H1 (cell line): Measurements from ENCODE around the gene WDR90. TPM values are rescaled to one million over a fixed set of nuclear protein-coding genes. Genes with fewer than 3 reads are reported as not detected.

Experiments
- CTCF ChIA-PET: fragments of 300-600 bp; sonication (Branson Sonifier 250); formaldehyde crosslinking; loops from one replicate; lab custom pipeline; 2021; ENCODE audit not compliant: partially characterized antibody; lab: Charles Lee
- POLR2A ChIA-PET: fragments of 300-600 bp; sonication (Branson Sonifier 250); formaldehyde crosslinking; loops from one replicate; lab custom pipeline; 2021; ENCODE audit warnings: inconsistent platforms; ENCODE audit not compliant: partially characterized antibody; lab: Charles Lee
- DNase-seq, 2 experiments: peaks; one replicate each; pipeline versions ENCODE4 v3.0.0 to v3.0.0-alpha.2; 2010 to 2022; ENCODE audit warnings: low spot score in 2 of 2, low read depth in 1 of 2, mixed read lengths in 1 of 2
- FAIRE-seq: peaks from 2 replicates; lab custom pipeline; 2011; peaks lifted over from hg19 to GRCh38; lab: Jason Lieb, UNC
- H2AFZ ChIP-seq: 2 replicates; pipeline ENCODE4 v1.8.1; 2012; ENCODE audit warnings: low read length, inconsistent platforms
- H2AK5ac ChIP-seq: 2 replicates; pipeline ENCODE4 v1.6.1; 2013; ENCODE audit warnings: low read depth, low read length
- H2BK120ac ChIP-seq: replicated peaks from 2 replicates; pipeline ENCODE3; 2013; ENCODE audit warnings: low read depth, low read length, inconsistent platforms
- H2BK12ac ChIP-seq: 2 replicates; pipeline ENCODE4 v1.6.1; 2013; ENCODE audit warnings: low read depth, low read length
- H2BK15ac ChIP-seq: 2 replicates; pipeline ENCODE4 v1.6.1; 2013; ENCODE audit warnings: low read length
- H2BK20ac ChIP-seq: 2 replicates; pipeline ENCODE4 v1.6.1; 2013; ENCODE audit warnings: low read length
- H2BK5ac ChIP-seq: 2 replicates; pipeline ENCODE4 v1.6.1; 2013; ENCODE audit warnings: low read depth, low read length
- H3K14ac ChIP-seq: 2 replicates; pipeline ENCODE4 v1.6.1; 2013; ENCODE audit warnings: inconsistent platforms; ENCODE audit not compliant: insufficient read length
- H3K18ac ChIP-seq: 2 replicates; pipeline ENCODE4 v1.6.1; 2013; ENCODE audit warnings: low read length; ENCODE audit errors: extremely low read depth
- H3K23ac ChIP-seq: 2 replicates; pipeline ENCODE4 v1.6.1; 2013; ENCODE audit warnings: inconsistent platforms; ENCODE audit not compliant: insufficient read length
- H3K23me2 ChIP-seq: 2 replicates; pipeline ENCODE4 v1.6.1; 2013; ENCODE audit warnings: low read depth, low read length
- H3K27ac ChIP-seq: 2 replicates; pipeline ENCODE4 v1.6.1; 2011; ENCODE audit warnings: low read depth, low read length, inconsistent platforms
- H3K27me3 ChIP-seq, 4 experiments: replicated peaks in 1 of 4; 1 replicate in 1 of 4; 2 replicates in 3 of 4; pipeline versions ENCODE4 v1.6.1 to v1.8.1; 2011 to 2013; ENCODE audit warnings: low read length in 3 of 4, mild to moderate bottlenecking in 3 of 4, inconsistent platforms in 2 of 4, mixed read lengths in 2 of 4, moderate library complexity in 1 of 4; ENCODE audit not compliant: control insufficient read depth in 3 of 4, insufficient read depth in 3 of 4; ENCODE audit errors: extremely low read depth in 1 of 4
- H3K36me3 ChIP-seq, 4 experiments: 2 replicates each; pipeline versions ENCODE4 v1.6.1 to v1.8.1; 2011 to 2013; ENCODE audit warnings: mild to moderate bottlenecking in 4 of 4, low read length in 3 of 4, moderate library complexity in 2 of 4, control low read depth in 1 of 4, inconsistent platforms in 1 of 4; ENCODE audit not compliant: insufficient read depth in 4 of 4, control insufficient read depth in 2 of 4
- H3K4ac ChIP-seq: replicated peaks from 2 replicates; pipeline ENCODE3; 2013; ENCODE audit warnings: low read length, low read depth, mixed read lengths, inconsistent platforms; ENCODE audit not compliant: insufficient read length
- H3K4me1 ChIP-seq, 4 experiments: replicated peaks in 1 of 4; 1 replicate in 1 of 4; 2 replicates in 3 of 4; pipeline versions ENCODE4 v1.6.1 to v1.8.1; 2011 to 2013; ENCODE audit warnings: low read length in 3 of 4, inconsistent platforms in 2 of 4, mixed read lengths in 1 of 4; ENCODE audit not compliant: insufficient read depth in 4 of 4, control insufficient read depth in 3 of 4
- H3K4me2 ChIP-seq, 2 experiments: 2 replicates each; pipeline versions ENCODE4 v1.6.1 to v1.8.1; 2011 to 2013; ENCODE audit warnings: low read depth in 2 of 2, low read length in 2 of 2, control low read depth in 1 of 2, inconsistent platforms in 1 of 2, mild to moderate bottlenecking in 1 of 2; ENCODE audit not compliant: insufficient read depth in 1 of 2
- H3K4me3 ChIP-seq, 4 experiments: fragments of 200-600, 300-600 bp in 1 of 4; sonication (generic), shearing (Covaris generic), sonication (Bioruptor Twin) in 1 of 4; 2 replicates each; pipeline versions ENCODE4 v1.5.1 to v1.8.1; 2011 to 2016; ENCODE audit warnings: low read length in 4 of 4, low read depth in 3 of 4, control low read depth in 2 of 4, inconsistent platforms in 2 of 4, mild to moderate bottlenecking in 2 of 4, mixed read lengths in 1 of 4, moderate library complexity in 1 of 4; ENCODE audit not compliant: insufficient read depth in 2 of 4; ENCODE audit errors: extremely low read depth in 1 of 4
- H3K56ac ChIP-seq: replicated peaks from 2 replicates; pipeline ENCODE3; 2013; ENCODE audit warnings: low read depth, mild to moderate bottlenecking, mixed read lengths, low read length, inconsistent platforms; ENCODE audit not compliant: insufficient read length
- H3K79me1 ChIP-seq: 2 replicates; pipeline ENCODE4 v1.6.1; 2013; ENCODE audit warnings: low read depth, low read length, control low read depth
- H3K79me2 ChIP-seq, 2 experiments: 2 replicates each; pipeline versions ENCODE4 v1.6.1 to v1.8.1; 2012 to 2013; ENCODE audit warnings: low read length in 2 of 2, mild to moderate bottlenecking in 2 of 2, inconsistent platforms in 1 of 2; ENCODE audit not compliant: insufficient read depth in 2 of 2, control insufficient read depth in 1 of 2
- H3K9ac ChIP-seq, 4 experiments: replicated peaks in 1 of 4; 1 replicate in 1 of 4; 2 replicates in 3 of 4; pipeline versions ENCODE4 v1.6.1 to v1.8.1; 2011 to 2013; ENCODE audit warnings: low read depth in 3 of 4, low read length in 3 of 4, control low read depth in 2 of 4, mild to moderate bottlenecking in 2 of 4, moderate library complexity in 2 of 4, inconsistent platforms in 1 of 4; ENCODE audit errors: extremely low read depth in 1 of 4
- H3K9me3 ChIP-seq, 2 experiments: 2 replicates each; pipeline versions ENCODE4 v1.6.1 to v1.8.1; 2012 to 2013; ENCODE audit warnings: mild to moderate bottlenecking in 2 of 2, moderate library complexity in 2 of 2, control low read depth in 1 of 2, inconsistent platforms in 1 of 2, low read depth in 1 of 2, low read length in 1 of 2, mixed read lengths in 1 of 2; ENCODE audit not compliant: insufficient read depth in 2 of 2
- H4K20me1 ChIP-seq, 2 experiments: replicated peaks in 1 of 2; 2 replicates each; pipeline versions ENCODE3 to v1.8.1; 2011 to 2013; ENCODE audit warnings: inconsistent platforms in 2 of 2, low read length in 2 of 2, mild to moderate bottlenecking in 1 of 2; ENCODE audit not compliant: insufficient read depth in 2 of 2, control insufficient read depth in 1 of 2
- H4K5ac ChIP-seq: 2 replicates; pipeline ENCODE4 v1.6.1; 2013; ENCODE audit warnings: low read length, low read depth, mixed read lengths, inconsistent platforms; ENCODE audit not compliant: insufficient read length
- H4K8ac ChIP-seq: 2 replicates; pipeline ENCODE4 v1.8.0; 2013; ENCODE audit warnings: mild to moderate bottlenecking, moderate library complexity, low read length, inconsistent platforms; ENCODE audit not compliant: insufficient read depth; ENCODE audit errors: extremely low read depth
- H4K91ac ChIP-seq: replicated peaks from 2 replicates; pipeline ENCODE3; 2013; ENCODE audit warnings: low read length, mixed read lengths, inconsistent platforms; ENCODE audit not compliant: insufficient read length
- ASH2L ChIP-seq: fragments of 200-600, 300-600 bp; sonication (generic); IDR thresholded peaks from one replicate; pipeline ENCODE4 v1.7.1; 2017; ENCODE audit warnings: low read length
- BACH1 ChIP-seq: IDR thresholded peaks from 2 replicates; pipeline ENCODE4 v1.6.1; 2012; ENCODE audit warnings: low read length, improper control_type of control experiment
- EGR1 ChIP-seq: IDR thresholded peaks from 2 replicates; pipeline ENCODE4 v1.6.1; 2011; ENCODE audit warnings: low read depth, low read length, borderline replicate concordance
- HDAC2 ChIP-seq, 2 experiments: fragments of 300-600 bp in 1 of 2; sonication (generic) in 1 of 2; IDR thresholded peaks; 2 replicates each; pipeline ENCODE4 v1.6.1; 2011 to 2012; ENCODE audit warnings: low read depth in 2 of 2, low read length in 2 of 2, mild to moderate bottlenecking in 2 of 2, moderate library complexity in 2 of 2, borderline replicate concordance in 1 of 2, inconsistent platforms in 1 of 2
- JUN ChIP-seq: IDR thresholded peaks from 2 replicates; pipeline ENCODE4 v1.6.1; 2011; ENCODE audit warnings: low read depth, mild to moderate bottlenecking, improper control_type of control experiment, low read length
- KDM1A ChIP-seq: fragments of 200-600, 300-600 bp; sonication (generic); IDR thresholded peaks from 2 replicates; pipeline ENCODE4 v1.7.1; 2016; ENCODE audit warnings: mild to moderate bottlenecking, low read length, borderline replicate concordance
- POLR2AphosphoS5 ChIP-seq: IDR thresholded peaks from 2 replicates; pipeline ENCODE4 v1.6.1; 2011; ENCODE audit warnings: low read depth, low read length
- RXRA ChIP-seq: IDR thresholded peaks from 2 replicates; pipeline ENCODE4 v1.6.1; 2011; ENCODE audit warnings: low read depth, mild to moderate bottlenecking, low read length, moderate library complexity; ENCODE audit not compliant: insufficient read depth
- SRF ChIP-seq: IDR thresholded peaks from 2 replicates; pipeline ENCODE4 v1.6.1; 2011; ENCODE audit warnings: mild to moderate bottlenecking, low read depth, low read length, moderate library complexity
- TAF7 ChIP-seq: optimal IDR thresholded peaks from 2 replicates; pipeline ENCODE3; 2011; ENCODE audit warnings: low read depth, mild to moderate bottlenecking, inconsistent platforms, low read length, moderate library complexity, borderline replicate concordance
- WGBS, 2 experiments: shearing (Covaris generic) in 1 of 2; methylation state at CpG; one replicate each; pipeline versions ENCODE4 v1.1.6 to v1.1.7; 2013 to 2015; ENCODE audit warnings: low lambda C conversion rate in 2 of 2, mixed read lengths in 2 of 2, inconsistent platforms in 1 of 2, low coverage in 1 of 2, missing lambda C conversion rate in 1 of 2; ENCODE audit not compliant: insufficient replicate concordance in 2 of 2, insufficient coverage in 1 of 2, insufficient read length in 1 of 2; ENCODE audit errors: extremely low coverage in 1 of 2, missing lambda C conversion rate in 1 of 2; 5-methylcytosine and 5-hydroxymethylcytosine counted together
- polyA plus RNA-seq, 7 experiments: library from polyadenylated mRNA; depleted of rRNA in 3 of 7; stranded (reverse) in 5 of 7; unstranded in 2 of 7; fragments of >200 nt in 5 of 7; fragments of 200-250 nt in 2 of 7; gene quantifications; 1 replicate in 5 of 7; 2 replicates in 1 of 7; 4 replicates in 1 of 7; pipeline versions ENCODE4 v1.2.1 to v1.2.3, GENCODE V29; 2011 to 2013; ENCODE audit warnings: missing spikeins in 2 of 7, mixed read lengths in 2 of 7
- total RNA-seq: library from RNA; stranded (reverse); fragmentation: NEBNext Ultra II Directional; extraction: Animal tissue kit (Norgen Biotek cat#: 25700); gene quantifications from 2 replicates; pipeline ENCODE4 v1.2.1, GENCODE V29; 2021

The WDR90 gene
- total and polyA plus RNA-seq, 2 of the 8 experiments (the other 6 are each of a cell fraction or from before 2014, with no cell fraction given), result 24.0 to 47.2 TPM

- Histone ChIP-seq H3K4me3 (peak within 1 kb of the TSS; percentile 39 to 74 (median 54)), H3K79me1 (no peaks in the 10 kb centered on the region), H3K27me3 (peaks cover 0 to 2% (median 0%) of the 10 kb centered on the region in 4 experiments; a peak in 2 of 7 replicates), H2BK20ac (peak within 1 kb of the TSS; percentile 61; the same call in 1 of the 2 replicates), H4K91ac (peak within 1 kb of the TSS; percentile 52), H3K14ac (no peak within 1 kb of the TSS), H3K56ac (peak within 1 kb of the TSS; percentile 9), H4K5ac (no peak within 1 kb of the TSS), H3K36me3 (peaks cover 10 to 35% (median 27%) of the 10 kb centered on the region in 4 experiments; a peak in 7 of 8 replicates), H3K27ac (no peak within 1 kb of the TSS), H3K9ac (peak within 1 kb of the TSS in 1 of 4 experiments; percentile 20; a peak in 1 of 7 replicates), H3K23ac (no peak within 1 kb of the TSS), H3K4me1 (peaks cover 0 to 30% (median 23%) of the 10 kb centered on the region in 4 experiments; a peak in 6 of 7 replicates), H3K4me2 (peak within 1 kb of the TSS; percentile 79 to 99), H3K23me2 (peaks cover 9% of the 10 kb centered on the region), H2BK12ac (peak within 1 kb of the TSS; percentile 96; the same call in 1 of the 2 replicates), H3K4ac (peak within 1 kb of the TSS; percentile 69), H3K9me3 (no peaks in the 10 kb centered on the region), H3K79me2 (no peaks in the 10 kb centered on the region), H2BK15ac (peak within 1 kb of the TSS; percentile 92; the same call in 1 of the 2 replicates), H4K20me1 (peaks cover 5 to 25% of the 10 kb centered on the region in 2 experiments), H2AFZ (no peak within 1 kb of the TSS), H2BK120ac (no peak within 1 kb of the TSS), H2AK5ac (peak within 1 kb of the TSS; percentile 75; the same call in 1 of the 2 replicates), H3K18ac (peak within 1 kb of the TSS; percentile 60), H2BK5ac (peak within 1 kb of the TSS; percentile 56; the same call in 1 of the 2 replicates), H4K8ac (no peak within 1 kb of the TSS)
- ChIA-PET POLR2A (interaction anchor here (1.2 to 13.3 kb wide), 20 partner anchors 9 to 128 kb away, joined by 3 to 214 read pairs (median 6); partner anchors contain the start of genes ANTKMT, CCDC78, JMJD8 and METRN), CTCF (interaction anchor here (0.7 to 12.0 kb wide), 10 partner anchors 8 to 93 kb away, joined by 3 to 75 read pairs (median 4); partner anchors contain the start of genes RHOT2 and WDR24)
- peak; percentile 68 to 80 for DNase-seq
- no peak for FAIRE-seq
- WGBS, 2 experiments, result 8% methylated on average over 39 of the region's 73 CpGs; no CpG with 5 or more reads in 1 of the 2 experiments
- TF ChIP-seq JUN (no peak), HDAC2 (IDR thresholded peaks at IDR 0.05; ENCODE audit: borderline replicate concordance in 1 of 2, low read depth in 2 of 2, low read length in 2 of 2) (peak in 1 of 2 experiments; percentile 12; a peak in 1 of 4 replicates), BACH1 (no peak), POLR2AphosphoS5 (peak; percentile 17; the same call in 1 of the 2 replicates), EGR1 (no peak), KDM1A (0 out of 2 replicates have a peak, but pooled peaks have one; percentile 24), TAF7 (no peak), ASH2L (peak; percentile 36), RXRA (no peak), SRF (no peak)
These were observed 26.1 kb downstream of the WDR90 start, which contains the start of gene RHBDL1 for GRCh38 chr16:674968-675883. RHBDL1 (plus strand) TSS chr16:675671; CDS start chr16:675791, 120 bp downstream.
